HFFc6 (cell line): ENCODE data around the gene KRT77. TPM values are rescaled to one million over a fixed set of nuclear protein-coding genes. Genes with fewer than 3 reads are reported as not detected.
"Not testable (repeated sequence)": the region's sequence is repeated elsewhere in the genome, so short reads cannot be mapped to it uniquely, and the experiment has no call there.

ENCODE experiments used
- DNase-seq: peaks from one replicate; pipeline ENCODE4 v3.0.0-alpha.2; 2018
- H3K27ac Mint-ChIP-seq: 2 replicates; pipeline ENCODE4 v1.8.0; 2020; ENCODE audit warnings: mild to moderate bottlenecking, mixed read lengths
- H3K27me3 Mint-ChIP-seq: 2 replicates; pipeline ENCODE4 v1.8.0; 2021; ENCODE audit warnings: mild to moderate bottlenecking, moderate library complexity, mixed read lengths; ENCODE audit not compliant: insufficient read depth
- H3K36me3 Mint-ChIP-seq: 2 replicates; pipeline ENCODE4 v1.8.0; 2021; ENCODE audit warnings: low read depth, mixed read lengths
- H3K4me1 Mint-ChIP-seq: 2 replicates; pipeline ENCODE4 v1.8.0; 2020; ENCODE audit warnings: low read depth, mixed read lengths
- H3K4me3 Mint-ChIP-seq: 2 replicates; pipeline ENCODE4 v1.8.0; 2020; ENCODE audit warnings: mild to moderate bottlenecking, moderate library complexity, mixed read lengths
- H3K9me3 Mint-ChIP-seq: 2 replicates; pipeline ENCODE4 v1.8.0; 2020; ENCODE audit warnings: mild to moderate bottlenecking, mixed read lengths
- total RNA-seq, 6 experiments: library from RNA; stranded (reverse); fragmentation: NEBNext Ultra II Directional; extraction: Animal tissue kit (Norgen Biotek cat#: 25700); gene quantifications; 2 replicates in 1 of 6; 3 replicates in 5 of 6; pipeline ENCODE4 v1.2.3, GENCODE V29; 2021
- TF ChIP-seq, protein P1 (sequence below): fragments of 200-600 bp; sonication (generic); IDR thresholded peaks from 2 replicates; pipeline ENCODE4 v1.5.0; 2021; ENCODE audit warnings: antibody characterized with exemption, mild to moderate bottlenecking

The KRT77 gene
- total RNA-seq, 6 experiments from 2014 or later = not detected

DNA sequence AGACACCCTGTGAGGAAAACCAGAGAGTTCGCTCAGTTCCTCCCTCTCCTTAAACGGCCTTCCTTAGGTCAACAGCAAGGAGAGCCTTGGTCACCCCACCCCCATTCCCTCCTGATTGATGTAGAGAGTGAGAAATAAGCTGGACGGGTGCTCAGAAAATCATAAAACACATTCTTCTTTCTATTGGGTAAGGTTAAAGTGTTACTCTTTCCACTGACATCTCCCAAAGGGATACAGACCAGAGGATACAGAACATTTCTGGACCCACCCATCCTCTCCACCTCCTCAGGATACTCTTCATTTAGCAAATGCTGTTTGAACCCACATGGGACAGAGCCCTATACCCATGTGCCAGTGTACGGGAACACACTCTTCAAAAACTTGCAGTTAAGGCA, 11.6 kb upstream of the KRT77 start:
- Mint-ChIP-seq H3K27ac (no peak overlapping the region), H3K9me3 (no peaks in the 10 kb centered on the region; the same call in 1 of the 2 replicates), H3K4me1 (no peaks in the 10 kb centered on the region), H3K4me3 (no peak overlapping the region), H3K36me3 (no peaks in the 10 kb centered on the region), H3K27me3 (peaks cover 58% of the 10 kb centered on the region)
- TF ChIP-seq, protein P1, sequence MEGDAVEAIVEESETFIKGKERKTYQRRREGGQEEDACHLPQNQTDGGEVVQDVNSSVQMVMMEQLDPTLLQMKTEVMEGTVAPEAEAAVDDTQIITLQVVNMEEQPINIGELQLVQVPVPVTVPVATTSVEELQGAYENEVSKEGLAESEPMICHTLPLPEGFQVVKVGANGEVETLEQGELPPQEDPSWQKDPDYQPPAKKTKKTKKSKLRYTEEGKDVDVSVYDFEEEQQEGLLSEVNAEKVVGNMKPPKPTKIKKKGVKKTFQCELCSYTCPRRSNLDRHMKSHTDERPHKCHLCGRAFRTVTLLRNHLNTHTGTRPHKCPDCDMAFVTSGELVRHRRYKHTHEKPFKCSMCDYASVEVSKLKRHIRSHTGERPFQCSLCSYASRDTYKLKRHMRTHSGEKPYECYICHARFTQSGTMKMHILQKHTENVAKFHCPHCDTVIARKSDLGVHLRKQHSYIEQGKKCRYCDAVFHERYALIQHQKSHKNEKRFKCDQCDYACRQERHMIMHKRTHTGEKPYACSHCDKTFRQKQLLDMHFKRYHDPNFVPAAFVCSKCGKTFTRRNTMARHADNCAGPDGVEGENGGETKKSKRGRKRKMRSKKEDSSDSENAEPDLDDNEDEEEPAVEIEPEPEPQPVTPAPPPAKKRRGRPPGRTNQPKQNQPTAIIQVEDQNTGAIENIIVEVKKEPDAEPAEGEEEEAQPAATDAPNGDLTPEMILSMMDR = no peak
- DNase-seq = no peak

- TF ChIP-seq, protein P1 = no peak
- Mint-ChIP-seq H3K9me3 (no peaks in the 10 kb centered on the region; the same call in 1 of the 2 replicates), H3K27ac (no peak overlapping the region), H3K27me3 (peaks cover 60% of the 10 kb centered on the region), H3K4me1 (no peaks in the 10 kb centered on the region), H3K4me3 (no peak overlapping the region), H3K36me3 (no peaks in the 10 kb centered on the region)
- DNase-seq = no peak
Measured at GRCh38 chr12:52713960-52714886, 10.9 kb upstream of the KRT77 start.

GRCh38 chr12:52712122-52712521, 8.8 kb upstream of the KRT77 start:
- H3K9me3 Mint-ChIP-seq, H3K4me3 Mint-ChIP-seq: not testable (repeated sequence)
- H3K27me3 Mint-ChIP-seq = peaks cover 54% of the 10 kb centered on the region

GRCh38 chr12:52710730-52711129, 7.4 kb upstream of the KRT77 start:
- Mint-ChIP-seq H3K4me3 (no peak overlapping the region), H3K9me3 (no peaks in the 10 kb centered on the region; the same call in 1 of the 2 replicates), H3K36me3 (no peaks in the 10 kb centered on the region), H3K27me3 (peaks cover 50% of the 10 kb centered on the region), H3K4me1 (no peaks in the 10 kb centered on the region), H3K27ac (no peak overlapping the region)
- no peak for DNase-seq
- TF ChIP-seq, protein P1 = no peak

More at GRCh38 chr12:52712122-52712521, 8.8 kb upstream of the KRT77 start:
- not testable (repeated sequence) for H3K27ac Mint-ChIP-seq, H3K4me1 Mint-ChIP-seq, H3K36me3 Mint-ChIP-seq, DNase-seq

DNA sequence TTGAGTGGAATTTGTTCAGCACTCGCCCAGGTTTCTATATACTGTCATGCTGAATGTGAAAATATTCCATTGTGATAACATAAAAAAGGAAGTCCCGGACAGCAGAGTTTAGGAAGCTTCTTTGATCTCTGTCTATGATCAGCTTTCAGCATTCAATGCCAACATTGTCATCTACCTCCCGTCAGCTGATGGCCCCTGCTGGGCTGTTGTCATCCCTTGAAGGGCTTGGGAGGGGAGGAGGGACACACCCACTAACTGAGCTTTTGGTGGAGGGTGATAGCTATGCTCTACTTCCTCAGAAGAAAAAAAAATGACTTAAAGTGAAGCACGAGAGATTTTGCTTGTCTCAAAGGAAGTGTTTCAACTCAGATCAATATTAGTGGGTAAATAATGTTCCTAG, 4.7 kb upstream of the KRT77 start:
- H3K27me3 Mint-ChIP-seq = peaks cover 41% of the 10 kb centered on the region
- H3K36me3 Mint-ChIP-seq = no peaks in the 10 kb centered on the region
- H3K4me1 Mint-ChIP-seq = no peaks in the 10 kb centered on the region
- no peaks in the 10 kb centered on the region; the same call in 1 of the 2 replicates for H3K9me3 Mint-ChIP-seq
- no peak overlapping the region for H3K27ac Mint-ChIP-seq
- TF ChIP-seq, protein P1 = no peak
- no peak overlapping the region for H3K4me3 Mint-ChIP-seq
- DNase-seq = no peak

DNA sequence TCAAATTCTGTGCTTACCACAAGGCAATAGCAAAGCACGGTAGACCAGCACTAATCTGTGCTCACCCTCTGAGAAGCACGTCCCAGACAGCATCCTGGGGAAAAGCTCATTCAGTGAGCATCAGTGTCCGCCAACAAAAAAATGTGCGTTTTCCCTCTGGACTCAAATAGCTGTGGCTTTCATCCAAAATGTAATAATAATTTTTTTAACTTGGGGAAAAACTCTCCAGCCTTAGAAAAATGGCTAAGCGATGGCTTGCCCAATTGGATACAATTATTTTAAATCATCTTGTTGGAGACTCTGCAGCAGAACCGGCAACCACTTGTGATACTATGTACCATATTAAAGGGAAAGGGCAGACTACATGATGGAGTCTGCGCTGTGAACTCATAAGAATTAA, 1.1 kb upstream of the KRT77 start:
- no peaks in the 10 kb centered on the region for H3K9me3 Mint-ChIP-seq
- peaks cover 47% of the 10 kb centered on the region for H3K27me3 Mint-ChIP-seq
- TF ChIP-seq, protein P1 = no peak

More for the DNA sequence above, 1.1 kb upstream of the KRT77 start:
- no peaks in the 10 kb centered on the region for H3K36me3 Mint-ChIP-seq
- no peak overlapping the region for H3K4me3 Mint-ChIP-seq
- no peak for DNase-seq
- no peaks in the 10 kb centered on the region for H3K4me1 Mint-ChIP-seq
- no peak overlapping the region for H3K27ac Mint-ChIP-seq
